Measurements from ENCODE around the gene CFI.

The CFI gene

DNA sequence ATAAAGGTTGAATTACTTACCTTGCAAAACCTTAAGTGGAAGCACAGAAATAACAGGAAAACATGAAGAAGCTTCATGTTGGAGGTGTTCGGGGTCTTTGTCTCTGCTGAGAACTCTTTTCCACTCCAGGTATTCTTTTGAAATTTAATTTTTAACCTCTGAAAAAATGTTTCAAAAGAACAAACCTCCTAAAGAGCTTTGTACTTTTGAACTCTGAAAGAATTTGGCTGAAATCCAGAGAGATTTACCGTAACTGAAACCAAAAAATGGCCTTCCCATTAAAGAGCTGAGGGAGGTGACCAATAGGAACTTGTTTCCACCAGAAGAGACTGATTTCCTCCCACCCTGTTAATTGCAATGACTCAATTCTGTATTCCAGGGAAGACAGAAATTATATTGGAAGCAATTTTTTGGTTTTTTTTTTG, at the start of gene CFI:
Gene CFI, minus strand, starts transcription at position 105 of the 425 bp plus-strand sequence. Its CDS starts 28 bp downstream, at position 77.
- no peak for DNase-seq

DNA sequence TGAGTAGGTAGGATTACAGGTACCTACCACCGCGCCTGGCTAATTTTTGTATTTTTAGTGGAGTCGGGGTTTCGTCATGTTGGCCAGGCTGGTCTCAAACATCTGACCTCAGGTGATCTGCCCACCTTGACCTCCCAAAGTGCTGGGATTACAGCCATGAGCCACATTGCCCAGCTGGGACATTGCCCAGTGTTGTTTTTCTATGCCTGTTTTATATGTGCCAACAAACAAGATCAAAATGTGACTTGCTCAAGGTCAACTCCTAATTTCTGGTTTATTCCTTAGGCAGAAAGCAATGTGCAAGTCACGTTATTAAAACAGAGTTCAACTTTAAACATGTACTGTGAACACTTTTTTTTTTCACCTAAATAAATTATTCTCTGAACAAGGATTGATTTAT, 48.8 kb upstream of the CFI start:
- no peak for DNase-seq

DNA sequence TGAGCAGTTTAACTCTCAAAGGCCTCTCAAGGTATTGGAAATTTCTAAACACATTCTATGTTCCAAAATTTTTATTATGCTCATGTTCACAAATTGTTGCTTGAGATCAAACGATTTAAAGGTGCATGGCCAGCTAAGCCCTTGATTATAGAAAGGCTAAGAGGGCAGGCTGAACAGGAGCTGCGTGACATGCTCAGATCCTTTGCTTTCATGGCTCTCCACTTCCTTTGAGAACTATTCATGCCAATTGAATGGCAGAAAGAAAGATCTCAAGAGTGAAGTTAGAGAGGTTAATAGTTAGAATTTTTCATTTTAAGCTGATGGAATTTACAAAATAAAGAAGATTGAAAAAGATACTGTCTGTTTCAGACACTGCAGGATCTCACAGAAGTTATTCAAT, 46.7 kb upstream of the CFI start:
- DNase-seq, result no peak

DNA sequence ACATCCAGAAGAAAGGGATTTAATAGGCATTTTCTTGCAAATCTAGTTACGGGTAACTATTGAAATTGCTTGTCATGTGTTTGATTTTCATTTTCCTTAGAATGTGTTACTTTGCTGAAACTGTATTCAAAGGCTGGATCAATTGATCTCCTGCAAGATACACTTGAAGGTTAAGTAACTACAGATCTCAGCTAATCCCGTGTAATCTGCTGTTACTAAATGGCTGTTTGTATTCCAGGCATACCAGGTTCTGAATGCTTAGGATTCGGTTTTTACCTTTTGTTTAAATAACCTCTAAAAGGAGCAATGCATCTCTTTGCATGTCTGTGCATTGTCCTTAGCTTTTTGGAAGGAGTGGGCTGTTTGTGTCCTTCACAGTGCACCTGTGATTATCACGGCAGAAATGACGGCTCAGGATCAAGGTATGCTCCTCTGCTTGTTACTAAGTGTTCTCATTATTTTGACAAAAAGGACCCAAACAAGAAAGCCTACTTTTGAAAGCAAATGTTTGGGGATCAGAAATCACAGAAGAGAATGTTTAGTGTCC, 46.2 kb upstream of the CFI start, which contains the start of gene LRIT3:
Gene LRIT3, plus strand, starts transcription at position 212 of the 547 bp plus-strand sequence. Its CDS starts 95 bp downstream, at position 307.
- no peak for DNase-seq

DNA sequence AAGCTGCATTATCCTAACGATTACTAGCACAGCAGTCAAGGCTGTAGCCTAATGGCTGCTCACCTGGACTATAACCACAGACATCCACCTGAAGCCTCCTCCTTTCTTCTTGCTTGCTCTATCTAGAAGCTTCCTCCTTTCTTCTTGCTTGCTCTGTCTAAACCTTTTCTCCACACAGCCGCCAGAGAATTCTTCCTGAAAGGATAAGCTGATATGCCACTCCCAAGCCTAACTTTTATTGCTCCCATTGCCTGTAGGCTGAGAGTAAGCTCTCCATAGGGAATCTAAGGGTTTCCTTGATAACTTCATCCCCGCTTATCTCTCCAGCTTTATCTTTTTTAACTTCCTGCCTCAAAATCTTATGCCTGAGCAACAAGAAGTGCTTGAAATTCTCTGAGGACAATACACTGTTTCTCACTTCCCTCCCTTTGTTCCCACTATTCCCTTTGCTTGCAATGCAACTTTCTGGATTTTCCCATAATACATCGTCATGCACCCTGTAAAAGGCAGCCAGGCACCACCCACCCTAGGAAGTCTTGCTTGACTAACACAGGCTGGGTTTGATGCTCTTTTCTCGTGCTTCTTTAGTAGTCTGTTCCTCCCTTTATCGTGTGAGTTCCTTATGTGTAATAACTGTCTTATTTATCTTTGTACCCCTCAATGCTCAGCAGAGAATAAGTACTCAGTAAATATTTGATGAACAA, 44.7 kb upstream of the CFI start:
- peak in 1 of 3 experiments; percentile 10 for DNase-seq

DNA sequence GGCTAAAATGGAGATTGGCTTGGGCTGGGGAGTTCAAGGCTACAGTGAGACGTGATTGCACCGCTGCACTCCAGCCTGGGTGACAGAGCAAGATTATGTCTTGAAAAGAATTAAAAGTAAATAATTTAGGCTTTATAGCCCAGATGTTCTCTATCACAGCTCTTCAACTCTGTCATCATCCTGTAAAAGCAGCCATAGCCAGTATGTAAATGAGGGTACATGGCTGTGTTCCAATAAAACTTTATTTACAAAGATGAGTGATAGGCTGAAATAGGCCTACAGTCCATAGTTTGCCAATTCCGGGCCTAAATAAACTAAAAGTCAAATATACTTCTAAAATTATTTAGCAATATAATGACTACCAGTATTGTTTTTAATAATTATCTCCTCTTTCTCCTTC, 35.2 kb upstream of the CFI start:
- DNase-seq, result no peak

DNA sequence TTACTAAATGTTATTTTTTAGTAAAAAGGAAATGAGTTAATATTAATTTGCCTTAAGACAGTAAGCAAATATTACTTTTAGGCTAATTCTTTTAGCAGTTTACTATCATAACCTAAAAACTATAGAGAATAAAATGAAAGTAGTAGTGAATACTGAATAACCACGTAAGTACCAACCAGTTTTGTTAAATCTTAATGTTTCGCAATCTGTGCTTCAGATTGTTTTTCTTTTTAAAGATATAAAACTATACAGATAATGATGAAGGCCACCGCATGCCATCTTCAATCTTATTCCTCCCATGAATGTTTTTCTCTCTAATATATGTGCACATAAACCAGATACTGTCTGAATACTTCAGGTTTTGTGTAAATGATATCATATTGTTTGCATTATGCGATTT, 32.0 kb upstream of the CFI start:
- no peak for DNase-seq

DNA sequence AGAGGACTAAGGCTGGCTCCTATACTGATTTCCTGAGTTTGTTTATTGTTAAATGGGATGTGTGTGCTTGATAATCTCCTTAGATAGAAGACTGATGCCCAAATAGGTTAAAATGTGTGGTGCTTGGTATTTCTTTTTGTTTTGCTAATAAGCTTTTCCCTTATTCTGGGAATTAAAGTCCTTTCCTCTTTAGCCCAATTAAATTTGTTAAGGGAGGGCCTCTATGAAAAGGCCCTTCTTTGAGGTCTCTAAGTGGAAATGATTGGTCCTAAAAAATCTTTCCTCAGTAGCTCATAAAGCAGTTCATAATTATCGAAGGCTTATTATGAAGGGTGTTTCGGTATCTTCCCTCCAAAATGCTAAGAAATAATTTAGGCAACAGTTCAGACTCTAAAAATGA, 25.9 kb upstream of the CFI start, which contains the start of gene RRH:
Gene RRH, plus strand, starts transcription at position 301 of the 400 bp plus-strand sequence. Its CDS starts 56 bp downstream, at position 357.
- no peak for DNase-seq

DNA sequence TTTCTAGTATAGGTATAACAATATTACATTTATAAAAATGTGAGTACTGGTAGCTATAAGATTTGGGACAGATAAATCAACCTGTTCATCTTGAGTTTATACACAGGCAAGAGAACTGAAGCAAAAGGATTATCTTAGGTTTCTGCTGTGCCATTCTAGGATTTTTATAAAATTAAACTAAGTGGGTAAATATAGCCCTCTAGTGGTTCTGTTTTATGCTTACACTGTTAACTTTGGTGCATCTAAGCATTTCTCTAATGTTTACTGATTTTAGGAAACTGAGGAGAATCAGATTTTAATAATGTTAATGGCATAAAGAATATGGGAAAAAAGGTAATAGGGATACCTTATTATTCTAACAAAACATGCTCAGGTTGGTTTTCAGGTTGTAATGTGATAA, 24.9 kb upstream of the CFI start:
- DNase-seq, result peak in 2 of 3 experiments; percentile 1 to 16

DNA sequence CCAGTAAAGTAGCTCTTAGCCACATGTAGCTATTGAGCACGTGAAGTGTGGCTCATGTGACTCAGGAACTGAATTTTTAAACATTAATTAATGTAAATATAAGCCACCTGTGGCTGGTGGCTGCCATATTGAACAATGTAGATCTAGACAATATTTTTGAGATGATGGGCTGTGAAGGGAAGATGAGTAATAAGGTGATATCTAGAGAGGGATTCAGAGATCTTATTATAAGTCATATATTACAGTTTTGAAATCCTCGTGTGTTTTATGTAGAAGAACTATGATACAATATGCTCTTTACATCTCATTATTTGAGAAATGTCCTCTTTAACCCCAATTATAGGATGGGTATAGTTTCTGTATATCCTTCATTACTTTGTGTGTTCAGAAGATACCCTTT, 19.4 kb upstream of the CFI start:
- DNase-seq, result no peak

DNA sequence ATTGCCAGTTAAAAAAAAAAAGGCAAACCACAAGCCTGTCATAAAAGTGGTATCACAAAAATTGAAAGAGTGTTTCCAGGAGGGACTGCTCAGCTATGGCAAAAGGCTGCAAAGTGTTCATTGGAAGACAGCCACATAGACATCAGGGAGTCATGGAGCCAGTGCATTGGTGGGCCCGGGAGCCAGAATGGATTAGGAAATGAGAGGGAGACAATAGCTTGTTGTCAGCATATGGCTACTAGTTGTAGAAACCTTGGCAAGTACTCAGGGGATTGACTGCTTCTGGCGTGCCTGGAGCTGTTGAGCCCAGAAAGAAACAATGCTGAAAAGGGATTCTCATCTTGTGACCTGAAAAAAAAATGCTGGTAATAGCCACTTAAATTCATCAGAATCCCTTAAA, 18.8 kb upstream of the CFI start:
- DNase-seq, result no peak

DNA sequence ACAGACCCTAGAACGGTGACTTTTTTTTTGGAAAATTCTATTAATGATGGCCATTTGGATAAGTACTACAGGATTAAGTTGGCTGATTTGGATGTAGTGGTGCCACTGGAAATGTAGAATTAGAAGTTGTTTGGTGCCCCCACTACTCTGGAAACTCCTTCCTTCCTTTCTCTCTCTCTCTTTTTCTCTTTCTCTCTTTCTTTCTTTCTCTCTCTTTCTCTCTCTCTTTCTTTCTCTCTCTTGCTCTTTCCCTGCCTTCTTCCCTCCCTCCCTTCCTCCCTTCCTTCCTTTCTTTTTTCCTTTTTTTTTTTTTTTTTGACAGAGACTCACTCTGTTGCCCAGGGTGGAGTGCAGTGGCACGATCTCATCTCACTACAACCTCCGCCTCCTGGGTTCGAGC, 16.5 kb upstream of the CFI start:
- DNase-seq, result no peak

DNA sequence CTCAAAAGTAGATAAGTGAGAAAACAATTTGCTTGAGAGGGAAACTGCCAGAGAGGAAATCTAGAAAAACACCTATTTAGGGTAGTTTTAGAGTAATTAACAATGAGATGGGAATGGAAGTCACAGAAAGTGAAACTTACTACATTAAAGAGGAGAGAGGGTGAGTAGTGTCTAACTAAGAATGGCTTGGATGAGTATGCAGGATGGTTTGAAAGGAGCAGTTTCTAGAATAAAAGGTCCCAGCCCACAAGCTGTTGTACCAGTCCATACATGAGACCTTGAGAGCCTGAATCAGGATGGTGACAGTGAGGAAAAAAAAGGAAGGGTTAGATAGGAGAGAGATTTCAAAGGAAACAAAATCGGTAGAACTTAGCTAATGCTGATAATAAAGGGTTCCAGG, 15.1 kb upstream of the CFI start:
- no peak for DNase-seq

DNA sequence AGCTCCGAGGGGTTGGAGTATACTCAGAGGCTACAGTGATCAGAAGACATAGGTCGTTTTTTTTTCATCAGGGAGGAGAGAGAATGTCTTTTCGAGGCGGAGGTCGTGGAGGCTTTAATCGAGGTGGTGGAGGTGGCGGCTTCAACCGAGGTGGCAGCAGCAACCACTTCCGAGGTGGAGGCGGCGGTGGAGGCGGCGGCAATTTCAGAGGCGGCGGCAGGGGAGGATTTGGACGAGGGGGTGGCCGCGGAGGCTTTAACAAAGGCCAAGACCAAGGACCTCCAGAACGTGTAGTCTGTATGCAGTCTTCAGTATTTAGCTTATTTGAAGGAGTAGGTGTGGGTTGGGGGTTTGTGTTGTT, 14.3 kb upstream of the CFI start:
- DNase-seq, result no peak

DNA sequence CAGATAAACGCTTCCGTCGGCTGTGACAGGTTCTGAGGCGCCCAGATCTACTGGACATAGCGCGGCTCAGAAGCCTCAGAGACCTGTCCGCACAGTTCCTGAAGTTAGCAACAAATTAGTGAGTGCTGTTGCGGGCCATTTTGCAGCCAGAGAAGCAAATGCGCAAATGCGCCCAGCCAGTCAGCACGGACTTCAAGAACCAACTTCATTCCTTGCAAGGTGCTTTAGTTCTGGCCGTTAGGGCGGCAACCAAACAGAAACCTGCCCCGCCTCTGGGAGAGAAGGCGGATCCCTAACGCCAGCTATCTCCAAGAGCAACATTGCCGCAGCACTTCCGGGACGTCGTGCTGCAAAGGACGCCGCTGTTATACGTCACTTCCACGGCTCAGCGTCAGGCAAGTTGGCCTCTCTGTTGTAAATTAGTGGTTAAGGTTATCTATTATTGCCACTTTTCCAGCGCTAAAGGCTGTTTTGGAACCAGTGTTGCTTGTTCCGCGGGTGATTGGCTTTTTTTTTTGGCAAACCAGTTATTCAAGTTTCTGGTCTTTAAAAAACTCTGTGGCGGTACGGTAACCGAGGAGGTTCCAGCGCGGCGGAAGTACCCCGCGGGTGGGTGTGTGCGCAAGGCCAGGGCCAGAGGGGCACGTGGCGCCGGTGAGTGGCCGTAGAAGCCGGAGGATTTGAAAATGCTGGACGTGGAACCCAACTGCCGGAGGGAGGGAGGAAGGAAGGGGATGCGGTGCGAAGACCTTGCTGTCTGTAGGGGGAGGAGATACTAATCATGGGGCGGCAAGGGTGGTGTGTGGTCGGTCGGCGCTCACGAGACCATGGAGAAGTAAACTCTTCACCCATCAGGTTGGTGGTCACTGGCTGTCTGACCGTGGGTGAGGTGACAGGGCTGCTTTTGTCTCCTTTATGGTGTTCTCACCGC, 13.6 kb upstream of the CFI start, which contains the start of gene GAR1:
Gene GAR1, plus strand, starts transcription at position 612 of the 931 bp plus-strand sequence. CDS start 403 bp downstream, outside the sequence.
- peak; percentile 83 to 95 (median 89) for DNase-seq

DNA sequence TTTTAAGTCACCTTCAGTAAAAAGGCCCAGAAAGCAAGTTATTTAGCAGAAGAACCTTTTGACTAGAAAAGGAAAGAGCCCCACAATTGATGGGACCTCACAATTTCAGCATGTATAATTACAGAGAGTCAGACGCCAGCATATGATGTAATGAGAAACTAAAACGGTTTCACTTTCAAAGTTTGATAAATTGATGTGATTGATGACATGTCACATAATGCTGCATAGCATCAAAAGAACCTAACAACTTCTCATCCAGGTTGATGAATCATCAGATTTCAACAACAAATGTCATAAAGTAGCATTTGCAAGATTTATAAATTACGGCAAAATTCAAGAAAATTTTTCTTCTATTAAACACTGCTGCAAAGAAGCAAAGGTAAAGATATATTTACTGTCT, 9.9 kb upstream of the CFI start:
- DNase-seq, result no peak

DNA sequence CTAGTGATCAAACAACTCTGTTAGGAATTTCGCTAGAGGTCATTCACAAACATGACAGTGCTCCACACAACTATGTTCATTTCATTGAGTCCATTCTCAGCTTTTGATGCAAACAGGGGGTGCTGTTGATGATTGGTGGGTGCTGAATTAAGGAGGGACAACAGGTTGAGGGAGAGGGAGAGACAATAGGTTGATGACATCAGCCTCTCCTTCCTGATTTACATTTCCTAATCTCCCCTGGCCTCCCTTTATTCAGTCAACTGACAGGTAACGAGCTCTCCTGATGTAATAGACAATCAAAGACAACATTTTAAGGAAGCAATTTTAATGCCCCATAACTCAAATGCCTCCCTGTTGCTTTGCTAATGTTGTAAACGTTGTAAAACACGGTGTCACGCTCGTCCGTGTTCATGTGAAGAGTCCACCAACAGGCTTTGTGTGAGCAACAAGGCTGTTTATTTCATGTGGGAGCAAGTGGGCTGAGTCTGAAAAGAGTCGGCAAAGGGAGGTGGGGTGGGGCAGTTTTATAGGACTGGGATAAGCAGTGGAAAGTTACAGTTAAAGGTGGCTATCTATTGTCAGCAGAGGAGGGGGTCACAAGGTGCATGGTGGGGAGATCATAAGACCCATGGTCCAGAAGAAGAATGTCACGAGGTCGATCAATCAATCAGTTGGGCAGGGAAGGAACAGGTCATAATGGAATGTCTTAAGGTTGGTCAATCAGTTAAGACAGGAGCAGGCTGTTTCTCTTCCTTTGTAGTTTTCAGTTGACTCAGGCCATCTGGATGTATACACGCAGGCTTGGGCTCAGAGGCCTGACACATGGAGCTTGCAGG, 9.0 kb upstream of the CFI start:
- DNase-seq, result no peak

DNA sequence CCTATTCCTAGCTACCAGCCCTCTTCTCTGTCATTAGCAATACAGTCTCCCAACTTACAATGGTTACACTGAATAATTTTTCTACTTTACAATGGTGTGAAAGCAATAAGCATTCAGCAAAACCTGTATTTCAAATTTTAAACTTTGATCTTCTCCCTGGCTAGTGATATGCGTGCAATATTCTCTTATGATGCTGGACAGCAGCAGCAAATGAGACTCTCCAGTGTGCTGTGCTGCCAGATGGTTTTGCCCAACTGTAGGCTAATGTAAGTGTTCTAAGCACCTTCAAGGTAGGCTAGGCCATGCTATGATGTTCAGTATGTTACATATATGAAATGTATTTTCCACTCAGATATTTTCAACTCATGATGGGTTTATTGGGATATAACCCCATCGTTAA, 7.9 kb upstream of the CFI start:
- DNase-seq, result no peak

DNA sequence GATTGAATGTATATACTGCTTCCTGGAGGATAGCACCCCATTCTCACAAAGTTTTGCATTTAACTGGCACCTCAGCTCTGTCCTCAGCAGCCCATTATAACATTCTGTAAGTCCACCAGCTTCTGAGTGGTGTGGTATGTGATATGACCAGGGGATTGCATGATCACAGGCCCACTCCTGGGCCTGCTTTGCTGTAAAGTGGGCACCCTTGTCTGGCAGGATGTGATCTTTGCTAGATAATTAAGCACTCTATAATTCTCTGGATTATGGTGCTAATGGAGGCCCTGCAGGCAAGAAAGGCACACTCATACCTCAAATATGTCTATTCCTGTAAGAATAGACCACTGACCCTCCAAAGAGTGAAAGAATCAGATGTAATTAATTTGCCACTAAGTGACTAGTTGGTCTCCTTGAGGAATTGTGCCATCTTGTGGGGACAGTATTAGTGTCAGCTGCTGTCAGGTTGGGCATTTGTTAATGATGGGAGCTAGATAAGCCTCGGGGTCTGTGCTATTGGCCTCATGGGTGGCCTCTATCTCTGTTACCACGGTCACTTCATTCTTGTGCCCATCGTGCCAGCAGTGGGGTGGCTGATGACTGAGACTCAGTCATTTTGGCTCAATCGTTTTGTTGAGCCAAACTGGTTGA, 2.2 kb upstream of the CFI start:
- DNase-seq, result peak in 2 of 3 experiments; percentile 52 to 82

DNA sequence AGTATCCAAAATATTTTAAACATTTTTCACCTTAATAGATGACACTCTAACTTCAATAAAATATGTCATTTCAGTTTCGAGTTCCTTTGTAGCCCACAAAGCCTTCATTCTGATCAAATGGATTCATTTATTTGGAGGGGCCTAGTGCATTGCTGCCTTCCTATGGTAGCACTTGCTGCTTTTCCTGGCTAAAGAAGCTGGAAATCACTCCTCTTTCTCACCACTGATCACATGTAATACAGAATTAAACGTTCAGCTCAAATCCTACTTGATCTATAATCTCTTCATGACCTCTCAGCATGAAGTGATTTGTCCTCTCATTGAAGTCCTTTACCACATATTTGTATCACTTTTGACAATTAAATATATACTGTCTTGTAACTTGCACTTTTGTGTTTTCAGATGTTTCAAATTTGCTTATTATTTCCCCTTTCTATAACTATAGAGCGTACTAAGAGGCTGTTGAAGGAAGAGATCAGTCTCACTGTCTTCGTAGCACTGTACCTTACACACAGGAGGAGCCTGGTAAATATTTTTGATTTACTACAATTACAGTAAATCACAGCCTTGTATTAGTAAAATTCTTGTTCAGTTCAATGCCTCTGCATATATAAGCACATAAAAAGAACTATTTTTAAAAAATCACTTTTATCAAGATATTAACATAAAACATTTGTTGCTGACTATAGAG, 555 bp downstream of the CFI start:
- DNase-seq, result no peak

DNA sequence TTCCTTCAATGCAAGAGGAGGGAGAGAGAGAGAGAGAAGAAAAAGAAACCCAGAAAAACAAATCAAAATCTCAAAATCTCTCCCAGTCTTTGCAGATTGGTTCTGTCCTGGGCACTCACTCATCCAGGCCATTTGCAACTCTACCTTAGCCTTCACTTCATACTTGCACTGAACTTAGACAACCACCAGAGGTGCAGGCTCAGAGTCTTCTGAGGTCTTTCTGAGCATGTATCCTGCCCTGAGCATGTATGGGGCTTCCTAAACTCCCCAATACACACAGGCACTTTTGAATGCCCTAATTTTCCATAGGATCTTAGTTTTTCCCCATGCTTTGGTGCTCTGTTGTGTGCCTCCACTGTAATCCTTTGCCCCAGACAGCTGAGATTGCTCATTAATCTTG, 2.9 kb downstream of the CFI start:
- no peak for DNase-seq

All from NCI-H1417 (cell line).